Stimulated activated CD8-positive, alpha-beta memory T cell treated with anti-CD3 and anti-CD28 coated beads, Interleukin-7, amount 100 ng/mL, for 4 hours (primary cell): ENCODE data around the gene TXNL1.

Source experiments
- DNase-seq, 2 donors: peaks; one replicate each; pipeline ENCODE4 v3.0.0-alpha.2; 2020; ENCODE audit warnings: low read depth in 2 of 2

Gene TXNL1

GRCh38 chr18:56570978-56571377 is 67.4 kb downstream of the TXNL1 start:
- DNase-seq = no peak

DNA sequence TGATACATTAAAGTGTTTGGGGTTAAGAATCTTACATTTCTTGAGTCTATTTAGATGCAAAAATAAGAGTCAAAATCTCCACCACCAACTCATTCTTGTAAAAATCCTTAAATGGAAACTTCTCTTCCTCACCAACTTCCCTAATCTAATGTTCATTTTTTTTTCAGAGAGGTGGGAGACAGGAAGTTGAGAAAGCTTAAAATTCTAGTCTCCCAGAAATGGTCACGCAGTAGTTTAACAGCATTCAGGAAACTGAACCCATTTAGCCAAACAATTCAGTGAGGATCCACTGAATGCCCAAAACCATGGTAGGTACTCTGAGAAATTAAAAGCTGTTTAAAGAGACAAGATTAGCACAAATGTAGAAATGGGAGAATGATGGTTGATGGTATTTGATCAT is 69.0 kb downstream of the TXNL1 start:
- DNase-seq = no peak

DNA sequence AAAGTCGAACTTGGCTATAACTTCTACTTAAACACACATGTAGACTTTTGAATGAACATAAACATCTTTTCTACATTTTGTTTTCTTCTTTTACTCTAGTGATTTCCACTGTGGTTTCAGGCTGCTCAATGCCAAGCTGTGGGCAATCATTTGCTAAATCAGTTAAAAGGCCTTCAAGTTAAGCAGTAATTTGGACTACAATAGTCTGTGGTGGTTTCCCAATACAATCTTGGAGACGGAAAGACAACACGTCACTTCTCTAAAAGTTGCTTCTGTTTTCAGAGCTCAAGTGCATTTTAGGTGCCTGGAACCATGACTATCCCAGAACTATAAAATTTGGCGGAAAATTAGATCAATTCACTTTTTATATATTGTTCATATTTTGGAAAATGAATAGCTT is 69.4 kb downstream of the TXNL1 start:
- DNase-seq = no peak

DNA sequence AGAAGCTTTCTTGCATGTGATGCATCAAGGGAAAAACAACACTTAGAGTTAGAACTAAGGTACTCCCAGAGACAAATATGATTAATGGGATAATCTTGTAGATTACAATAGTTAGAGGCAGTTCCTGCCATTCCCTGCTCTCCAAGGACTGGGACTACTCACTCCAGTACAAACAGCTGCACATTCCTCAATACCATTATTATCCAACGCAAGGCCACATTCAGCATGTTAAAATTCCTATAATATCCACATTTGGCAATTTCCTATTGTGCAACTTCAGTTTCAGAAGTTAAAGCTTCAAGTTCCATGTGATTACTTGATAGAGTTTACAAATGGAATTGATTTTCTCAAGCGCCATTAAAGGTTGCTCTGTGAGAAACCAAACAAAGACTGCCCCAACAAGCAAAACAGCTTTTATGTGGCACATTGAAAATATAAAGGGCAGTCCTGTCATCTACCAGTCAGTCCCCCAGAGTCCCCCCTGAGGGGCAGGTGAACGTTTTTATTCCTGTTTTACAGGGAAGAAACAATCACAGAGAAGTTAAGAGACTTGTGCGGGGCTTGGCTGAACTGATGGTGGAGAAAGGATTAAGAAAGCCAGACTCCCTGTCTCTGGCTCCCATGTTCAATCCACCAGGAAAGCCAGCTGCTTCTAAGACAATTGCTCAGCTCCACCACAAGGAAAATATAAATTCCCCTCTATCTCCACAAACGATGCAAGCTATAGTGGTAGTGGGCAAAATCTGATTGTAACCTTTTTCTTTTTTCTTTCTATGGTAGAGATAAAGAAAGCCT is 72.6 kb downstream of the TXNL1 start:
- no peak for DNase-seq

- no peak for DNase-seq
Observed at GRCh38 chr18:56565046-56565445, 73.3 kb downstream of the TXNL1 start.

GRCh38 chr18:56563568-56563967 is 74.8 kb downstream of the TXNL1 start:
- DNase-seq = no peak

- no peak for DNase-seq
Observed at GRCh38 chr18:56562479-56562878, 75.9 kb downstream of the TXNL1 start.

- no peak for DNase-seq
Observed at GRCh38 chr18:56560992-56561391, 77.4 kb downstream of the TXNL1 start.

GRCh38 chr18:56559044-56559443 is 79.3 kb downstream of the TXNL1 start:
- DNase-seq = no peak

GRCh38 chr18:56556907-56557306 is 81.5 kb downstream of the TXNL1 start:
- DNase-seq = no peak

DNA sequence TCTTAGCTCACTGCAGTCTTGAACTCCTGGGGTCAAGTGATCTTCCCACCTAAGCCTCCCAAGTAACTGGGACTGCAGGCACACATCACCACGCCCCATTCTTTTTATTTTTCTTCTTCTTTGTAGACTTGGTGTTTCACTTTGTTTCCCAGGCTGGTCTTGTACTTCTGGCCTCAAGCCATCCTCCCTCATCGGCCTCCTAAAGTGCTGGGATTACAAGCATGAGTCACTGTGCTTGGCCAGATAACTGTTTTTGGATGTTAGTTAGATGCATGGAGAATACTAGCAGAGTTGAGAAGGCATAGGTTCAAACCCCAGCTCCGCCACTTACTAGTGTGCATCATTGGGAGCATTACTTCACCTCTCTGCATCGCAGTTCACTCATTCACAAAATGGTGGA is 88.3 kb downstream of the TXNL1 start:
- no peak for DNase-seq
